HG03175 (cell line): ENCODE measurements around the gene PWWP2B.

Experiments
- ATAC-seq: cut with Tn5 transposase; IDR thresholded peaks from one replicate; pipeline ENCODE4 v1.9.1; 2021; ENCODE audit warnings: mild to moderate bottlenecking, moderate library complexity; ENCODE audit not compliant: unreplicated experiment

Gene PWWP2B

GRCh38 chr10:132442636-132443035 lies 45.6 kb downstream of the PWWP2B start:
- no peak for ATAC-seq

DNA sequence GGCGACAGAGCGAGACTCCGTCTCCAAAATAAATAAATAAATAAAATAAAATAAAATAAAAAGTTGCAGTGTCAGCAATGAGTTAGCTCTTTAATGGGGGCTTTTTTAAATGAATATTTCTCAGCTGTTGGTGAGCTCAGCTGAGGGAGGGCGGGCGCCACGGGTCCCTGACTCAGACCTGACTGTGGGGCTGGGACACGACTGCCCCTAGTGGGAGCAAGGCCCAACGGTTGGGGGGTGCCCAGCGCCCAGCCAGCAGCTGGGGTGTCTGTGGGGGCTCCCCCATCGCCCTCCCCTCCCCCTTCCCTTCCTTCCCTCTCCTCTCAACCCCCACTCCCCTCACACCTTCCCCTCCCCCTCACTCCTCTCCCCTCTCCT lies 46.6 kb downstream of the PWWP2B start:
- ATAC-seq: peak; percentile 30

- ATAC-seq: no peak
These were observed 47.2 kb downstream of the PWWP2B start for GRCh38 chr10:132443983-132444876.

DNA sequence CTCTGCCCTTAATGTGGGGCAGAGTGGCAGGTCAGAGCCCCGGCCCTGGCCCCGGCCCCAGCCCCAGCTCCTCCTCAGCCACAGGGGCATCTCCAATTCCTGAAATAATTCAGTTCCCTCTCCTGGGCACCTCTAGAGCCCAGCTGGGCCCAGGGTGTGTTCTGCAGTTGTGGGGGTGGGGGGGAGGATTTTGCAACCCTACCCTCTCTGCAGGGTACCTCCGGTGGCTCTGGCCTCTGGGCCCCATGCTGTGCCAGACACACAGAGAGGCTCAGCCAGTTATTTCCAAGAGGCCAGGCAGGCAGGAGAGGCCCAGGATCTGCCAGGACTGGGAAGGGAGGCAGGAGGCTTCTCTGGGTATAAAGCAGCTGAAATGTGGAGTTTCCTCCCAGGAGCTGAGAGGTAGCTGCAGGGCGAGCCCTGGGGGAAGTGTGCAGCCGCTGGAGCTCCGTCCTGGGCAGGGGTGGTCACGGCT lies 47.9 kb downstream of the PWWP2B start:
- no peak for ATAC-seq

DNA sequence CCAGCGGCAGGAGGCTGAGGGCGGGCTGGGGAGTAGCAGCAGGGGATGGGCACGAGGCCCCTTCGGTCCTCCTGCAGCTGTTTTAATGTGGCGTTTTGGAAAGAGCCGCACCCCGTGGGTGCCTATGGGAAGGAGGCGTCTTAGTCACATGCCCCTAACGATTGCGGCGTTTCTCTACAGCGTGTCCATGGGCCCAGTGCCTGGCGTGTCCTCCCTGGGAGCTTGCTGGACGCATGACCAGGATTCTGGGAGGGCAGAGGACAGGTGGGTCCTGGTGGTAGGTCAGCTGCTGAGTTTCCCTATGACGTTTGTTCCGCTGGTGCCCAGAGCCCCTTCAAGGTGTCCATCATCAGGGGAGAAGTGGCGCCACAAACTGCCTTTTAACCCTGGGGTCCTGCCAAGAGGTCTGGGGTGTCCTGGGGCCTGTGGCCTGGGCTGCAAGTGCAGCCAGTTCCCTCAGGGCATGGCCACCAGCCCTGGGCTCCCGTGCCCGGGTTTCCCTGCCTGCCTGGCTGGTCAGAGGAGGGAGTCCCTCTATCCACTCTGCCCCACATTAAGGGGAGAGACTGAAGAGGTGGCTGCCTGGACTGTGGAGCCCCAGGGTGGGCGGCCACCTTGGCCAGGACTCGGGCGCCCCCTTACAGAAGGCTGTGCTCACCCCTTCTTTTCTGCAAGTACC lies 48.7 kb downstream of the PWWP2B start:
- ATAC-seq: no peak

GRCh38 chr10:132446195-132446581 lies 49.2 kb downstream of the PWWP2B start:
- no peak for ATAC-seq

GRCh38 chr10:132446661-132447445 lies 49.9 kb downstream of the PWWP2B start:
- peak; percentile 53 for ATAC-seq

GRCh38 chr10:132447446-132448247 lies 50.6 kb downstream of the PWWP2B start:
- no peak for ATAC-seq

GRCh38 chr10:132448248-132448731 lies 51.3 kb downstream of the PWWP2B start:
- ATAC-seq: no peak

DNA sequence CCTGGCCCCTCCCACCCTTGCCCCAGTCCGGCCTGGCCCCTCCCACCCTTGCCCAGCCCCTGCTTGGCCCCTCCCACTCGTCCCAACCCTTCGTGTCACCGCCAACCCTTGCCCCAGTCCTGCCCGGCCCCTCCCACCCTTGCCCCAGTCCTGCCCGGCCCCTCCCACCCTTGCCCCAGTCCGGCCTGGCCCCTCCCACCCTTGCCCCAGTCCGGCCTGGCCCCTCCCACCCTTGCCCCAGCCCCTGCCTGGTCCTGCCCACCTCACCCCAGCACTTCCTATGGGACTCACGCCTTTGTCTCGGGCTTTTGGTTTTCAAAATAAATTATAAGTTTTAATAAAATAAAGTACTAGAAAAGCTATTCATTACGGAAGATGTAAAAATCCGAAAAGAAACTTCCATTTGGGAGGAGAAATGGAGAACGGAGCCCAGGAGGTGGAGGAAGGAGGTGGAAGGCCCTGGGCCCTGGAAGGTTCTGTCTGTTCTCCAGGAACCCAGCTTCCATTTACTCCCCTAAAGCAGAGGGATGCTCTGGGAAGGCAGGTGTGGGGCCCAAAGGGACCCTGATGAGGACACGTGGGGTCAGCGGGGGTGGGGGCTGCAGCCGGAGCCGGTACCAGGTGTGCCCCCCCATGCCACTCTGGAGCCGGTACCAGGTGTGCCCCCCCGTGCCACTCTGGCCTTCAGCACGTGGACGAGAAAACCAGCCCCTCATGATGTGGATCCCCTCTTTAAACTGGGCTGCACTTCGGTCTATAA lies 52.2 kb downstream of the PWWP2B start:
- ATAC-seq: no peak

DNA sequence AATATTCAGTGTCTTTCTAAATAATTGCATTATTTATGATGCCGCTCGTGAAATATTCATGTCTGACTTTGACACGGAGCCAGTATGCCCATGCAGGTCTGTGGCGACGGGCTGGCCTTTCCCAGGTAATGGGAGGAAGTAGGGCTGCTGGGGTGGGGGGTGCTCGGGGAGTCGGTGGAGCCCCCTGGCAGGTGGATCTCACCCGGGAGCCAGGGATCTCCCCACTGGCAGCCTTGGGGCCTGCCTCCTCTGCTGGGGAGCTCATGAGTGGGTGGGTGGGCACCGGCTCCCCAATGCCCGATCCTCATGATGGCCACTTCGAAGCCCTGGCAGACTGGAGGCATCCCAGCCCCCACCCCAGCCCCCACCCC lies 52.8 kb downstream of the PWWP2B start:
- ATAC-seq: no peak

DNA sequence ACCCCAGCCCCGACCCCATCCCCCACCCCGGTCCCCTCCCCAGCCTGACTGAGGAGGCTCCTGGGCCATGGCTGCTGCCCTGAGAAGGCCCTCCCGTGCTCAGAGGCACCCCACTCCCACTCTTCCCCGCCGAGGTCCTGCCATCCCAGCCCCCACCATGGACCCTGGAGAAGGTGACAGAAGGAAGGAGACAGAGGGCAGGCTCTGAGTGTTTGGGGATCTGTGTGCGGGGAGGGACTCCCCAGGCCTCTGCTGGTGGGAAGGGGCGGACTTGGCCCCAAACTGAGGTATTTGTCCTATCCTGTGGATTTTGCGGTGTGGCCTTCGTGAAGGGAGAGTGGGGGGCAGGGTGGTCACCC lies 53.4 kb downstream of the PWWP2B start:
- no peak for ATAC-seq

GRCh38 chr10:132450825-132451505 lies 54.0 kb downstream of the PWWP2B start:
- no peak for ATAC-seq

- no peak for ATAC-seq
These were observed 54.7 kb downstream of the PWWP2B start for GRCh38 chr10:132451506-132452215.

DNA sequence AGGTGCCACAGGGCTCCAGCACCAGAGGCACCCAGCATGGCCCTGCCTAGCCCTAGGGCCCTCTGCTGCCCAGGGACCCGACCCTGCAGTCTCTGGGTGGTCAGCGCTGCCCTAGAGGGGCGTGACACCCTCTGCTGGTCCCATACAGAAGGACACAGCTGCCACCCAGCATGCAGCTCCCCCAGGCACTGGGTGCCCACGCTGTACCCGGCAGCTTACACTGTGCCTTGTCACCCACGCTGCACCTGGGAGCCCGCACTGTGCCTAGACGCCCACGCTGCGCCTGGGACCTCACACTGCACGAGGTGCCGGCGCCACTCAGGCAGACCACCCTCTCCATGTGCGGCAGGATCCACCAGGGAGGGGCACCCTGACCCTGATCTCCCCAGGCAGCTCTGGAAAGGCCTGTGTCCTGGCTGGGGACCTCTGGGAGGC lies 55.2 kb downstream of the PWWP2B start:
- ATAC-seq: no peak

GRCh38 chr10:132452651-132453469 lies 55.9 kb downstream of the PWWP2B start:
- peak; percentile 77 for ATAC-seq

DNA sequence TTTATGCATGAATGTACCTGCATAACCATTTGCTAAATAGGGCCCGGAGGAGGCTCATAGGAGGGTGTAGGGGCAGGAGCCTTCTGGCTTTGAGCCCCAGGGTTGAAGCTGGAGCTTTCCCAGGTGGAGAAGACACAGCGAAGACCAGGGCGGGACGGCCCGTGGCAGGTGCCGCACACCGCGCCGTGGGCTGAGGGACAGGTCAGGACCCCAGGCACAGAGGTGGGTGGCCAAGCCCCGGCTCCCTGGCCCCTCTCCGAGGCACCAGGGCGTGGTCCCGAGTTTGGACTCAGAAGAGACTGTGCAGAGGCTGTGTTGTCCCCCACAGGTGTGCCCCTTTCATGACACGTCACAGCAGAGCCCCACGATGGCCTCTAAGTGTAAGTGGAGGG lies 56.5 kb downstream of the PWWP2B start:
- ATAC-seq: no peak
